ENCODE measurements around the gene FAM78A. TPM values are rescaled to one million over a fixed set of nuclear protein-coding genes. Genes with fewer than 3 reads are reported as not detected.

Gene FAM78A
- total and polyA plus RNA-seq, 2 of the 8 experiments (the other 6 are each of a cell fraction or from before 2014, with no cell fraction given), result 3.1 TPM

- H3K27me3 ChIP-seq (replicated peaks in 1 of 4; ENCODE audit: control insufficient read depth in 3 of 4, extremely low read depth in 1 of 4, insufficient read depth in 3 of 4, low read length in 3 of 4), result no peaks in the 10 kb centered on the region
- ChIA-PET POLR2A (ENCODE audit: partially characterized antibody) (interaction anchor here (1.6 kb wide), 1 partner anchor 20 kb away, joined by 3 read pairs; no protein-coding TSS in a partner anchor), CTCF (ENCODE audit: partially characterized antibody) (interaction anchor here (0.9 to 2.5 kb wide), 3 partner anchors 15 to 77 kb away, joined by 4 to 15 read pairs (median 7); no protein-coding TSS in a partner anchor)
- H3K27ac ChIP-seq (ENCODE audit: low read depth, low read length), result no peak overlapping the region
- no peak overlapping the region for H3K9ac ChIP-seq (replicated peaks in 1 of 4; ENCODE audit: extremely low read depth in 1 of 4, low read depth in 3 of 4, low read length in 3 of 4)
- no peak overlapping the region for H3K56ac ChIP-seq (replicated peaks; ENCODE audit: insufficient read length, low read depth, low read length)
- H4K20me1 ChIP-seq (replicated peaks in 1 of 2; ENCODE audit: control insufficient read depth in 1 of 2, insufficient read depth in 2 of 2, low read length in 2 of 2), result peaks cover 0 to 2% of the 10 kb centered on the region in 2 experiments
- no peak overlapping the region for H3K23ac ChIP-seq (ENCODE audit: insufficient read length)
- no peak overlapping the region; the same call in 1 of the 2 replicates for H4K8ac ChIP-seq (ENCODE audit: extremely low read depth, insufficient read depth, low read length)
- no peak overlapping the region for H3K14ac ChIP-seq (ENCODE audit: insufficient read length)
- H3K4ac ChIP-seq (replicated peaks; ENCODE audit: insufficient read length, low read depth, low read length), result no peak overlapping the region
- no peak overlapping the region for H4K91ac ChIP-seq (replicated peaks; ENCODE audit: insufficient read length, low read length)
- no peak overlapping the region for H3K4me3 ChIP-seq (ENCODE audit: extremely low read depth in 1 of 4, insufficient read depth in 2 of 4, low read depth in 3 of 4, low read length in 4 of 4)
- no peak for DNase-seq (ENCODE audit: low read depth in 1 of 2, low spot score in 2 of 2)
- WGBS, 2 experiments (ENCODE audit: extremely low coverage in 1 of 2, insufficient coverage in 1 of 2, insufficient read length in 1 of 2, insufficient replicate concordance in 2 of 2, low coverage in 1 of 2, low lambda C conversion rate in 2 of 2, missing lambda C conversion rate in 1 of 2), result 88% methylated on average over 10 of the region's 12 CpGs; no CpG with 5 or more reads in 1 of the 2 experiments
- no peak overlapping the region for H3K4me2 ChIP-seq (ENCODE audit: insufficient read depth in 1 of 2, low read depth in 2 of 2, low read length in 2 of 2)
- H2BK20ac ChIP-seq (ENCODE audit: low read length), result no peak overlapping the region
- H3K18ac ChIP-seq (ENCODE audit: extremely low read depth, low read length), result no peak overlapping the region
- peaks cover 0 to 9% (median 1%) of the 10 kb centered on the region in 4 experiments; a peak in 3 of 7 replicates for H3K4me1 ChIP-seq (replicated peaks in 1 of 4; ENCODE audit: control insufficient read depth in 3 of 4, insufficient read depth in 4 of 4, low read length in 3 of 4)
- no peak overlapping the region for H2BK5ac ChIP-seq (ENCODE audit: low read depth, low read length)
- no peaks in the 10 kb centered on the region for H3K23me2 ChIP-seq (ENCODE audit: low read depth, low read length)
- no peaks in the 10 kb centered on the region for H3K36me3 ChIP-seq (ENCODE audit: control insufficient read depth in 2 of 4, insufficient read depth in 4 of 4, low read length in 3 of 4)
- H2BK15ac ChIP-seq (ENCODE audit: low read length), result no peak overlapping the region
- no peak overlapping the region for H4K5ac ChIP-seq (ENCODE audit: insufficient read length, low read depth, low read length)
- no peak overlapping the region for H2AK5ac ChIP-seq (ENCODE audit: low read depth, low read length)
- no peak overlapping the region for H2AFZ ChIP-seq (ENCODE audit: low read length)
- no peaks in the 10 kb centered on the region for H3K79me2 ChIP-seq (ENCODE audit: control insufficient read depth in 1 of 2, insufficient read depth in 2 of 2, low read length in 2 of 2)
- no peaks in the 10 kb centered on the region for H3K9me3 ChIP-seq (ENCODE audit: insufficient read depth in 2 of 2, low read depth in 1 of 2, low read length in 1 of 2)
- no peaks in the 10 kb centered on the region for H3K79me1 ChIP-seq (ENCODE audit: low read depth, low read length)
- FAIRE-seq, result no peak
- H2BK120ac ChIP-seq (replicated peaks; ENCODE audit: low read depth, low read length), result no peak overlapping the region
- no peak overlapping the region for H2BK12ac ChIP-seq (ENCODE audit: low read depth, low read length)
Measured at GRCh38 chr9:131259432-131259898, 16.8 kb downstream of the FAM78A start.

Data from H1 (cell line).